IMR-90 (cell line): ENCODE results near the gene AGFG1. TPM values are rescaled to one million over a fixed set of nuclear protein-coding genes. Genes with fewer than 3 reads are reported as not detected.

Experiments
- ATAC-seq: fragments of 200-7000 bp; cut with Tn5 transposase; 2 replicates; pipeline ENCODE4 v1.9.1; 2020; ENCODE audit warnings: low read depth, mild to moderate bottlenecking, moderate library complexity
- BruUV-seq: library from RNA; stranded (reverse); fragments of 400-500 nt; replicated peaks from 2 replicates; lab custom pipeline; 2021; lab: Mats Ljungman, UMichigan
- CTCF ChIA-PET: fragments of 300-600 bp; formaldehyde crosslinking; extraction: SDS; loops from one replicate; lab custom pipeline; 2021; ENCODE audit warnings: antibody characterized with exemption; lab: Yijun Ruan, JAX
- POLR2A ChIA-PET: fragments of 300-600 bp; sonication (Branson Sonifier 250); formaldehyde crosslinking; loops from one replicate; lab custom pipeline; 2022; ENCODE audit warnings: antibody characterized with exemption; ENCODE audit not compliant: unreplicated experiment; lab: Charles Lee
- DNase-seq: peaks from one replicate; pipeline ENCODE4 v3.0.0; 2013
- H2AFZ ChIP-seq: replicated peaks from 2 replicates; pipeline ENCODE3; 2013; ENCODE audit warnings: low read length, mild to moderate bottlenecking; ENCODE audit not compliant: poor library complexity
- H2AK5ac ChIP-seq: 2 replicates; pipeline ENCODE4 v1.6.1; 2013; ENCODE audit warnings: low read depth, low read length, inconsistent platforms
- H2AK9ac ChIP-seq: replicated peaks from 2 replicates; pipeline ENCODE3; 2013; ENCODE audit warnings: mild to moderate bottlenecking, low read depth, low read length, moderate library complexity; ENCODE audit not compliant: poor library complexity
- H2BK120ac ChIP-seq: 2 replicates; pipeline ENCODE4 v1.6.1; 2013; ENCODE audit warnings: low read depth, low read length, inconsistent platforms
- H2BK15ac ChIP-seq: 3 replicates; pipeline ENCODE4 v1.6.1; 2013; ENCODE audit warnings: low read depth, low read length, inconsistent platforms
- H2BK20ac ChIP-seq: 2 replicates; pipeline ENCODE4 v1.6.1; 2013; ENCODE audit warnings: low read depth, mild to moderate bottlenecking, inconsistent platforms, low read length, moderate library complexity
- H2BK5ac ChIP-seq: 2 replicates; pipeline ENCODE4 v1.6.1; 2013; ENCODE audit warnings: mild to moderate bottlenecking, low read depth, low read length, inconsistent platforms; ENCODE audit not compliant: poor library complexity, severe bottlenecking
- H3K14ac ChIP-seq: replicated peaks from 2 replicates; pipeline ENCODE4 v1.6.1; 2013; ENCODE audit warnings: low read depth, low read length, inconsistent platforms
- H3K18ac ChIP-seq: 2 replicates; pipeline ENCODE4 v1.6.1; 2013; ENCODE audit warnings: low read depth, low read length, control low read depth
- H3K23ac ChIP-seq: 2 replicates; pipeline ENCODE4 v1.6.1; 2013; ENCODE audit warnings: low read depth, low read length, inconsistent platforms
- H3K27ac ChIP-seq: 2 replicates; pipeline ENCODE4 v1.5.1; 2013; ENCODE audit warnings: mild to moderate bottlenecking, control low read depth, low read length; ENCODE audit not compliant: insufficient read depth
- H3K27me3 ChIP-seq: 2 replicates; pipeline ENCODE4 v1.6.1; 2013; ENCODE audit warnings: low read length; ENCODE audit not compliant: control insufficient read depth, insufficient read depth
- H3K36me3 ChIP-seq: 2 replicates; pipeline ENCODE4 v1.6.1; 2013; ENCODE audit warnings: low read length, mixed read lengths; ENCODE audit not compliant: control insufficient read depth, insufficient read depth
- H3K4ac ChIP-seq: 2 replicates; pipeline ENCODE4 v1.6.1; 2013; ENCODE audit warnings: low read depth, low read length, inconsistent platforms
- H3K4me1 ChIP-seq: 2 replicates; pipeline ENCODE4 v1.6.1; 2013; ENCODE audit warnings: low read length, mixed read lengths; ENCODE audit not compliant: control insufficient read depth, insufficient read depth
- H3K4me2 ChIP-seq: 2 replicates; pipeline ENCODE4 v1.6.1; 2013; ENCODE audit warnings: low read depth, mild to moderate bottlenecking, control low read depth, low read length, moderate library complexity
- H3K4me3 ChIP-seq: 2 replicates; pipeline ENCODE4 v1.5.1; 2013; ENCODE audit warnings: low read depth, mild to moderate bottlenecking, control low read depth, low read length, moderate library complexity; ENCODE audit not compliant: insufficient read depth
- H3K56ac ChIP-seq: 2 replicates; pipeline ENCODE4 v1.6.1; 2013; ENCODE audit warnings: low read length, inconsistent platforms; ENCODE audit not compliant: insufficient read depth; ENCODE audit errors: extremely low read depth
- H3K79me1 ChIP-seq, 2 experiments: 2 replicates each; pipeline ENCODE4 v1.6.1; 2013; ENCODE audit warnings: low read length in 2 of 2, inconsistent platforms in 1 of 2, low read depth in 1 of 2
- H3K9ac ChIP-seq: 2 replicates; pipeline ENCODE4 v1.6.1; 2013; ENCODE audit warnings: low read depth, low read length, control low read depth
- H3K9me1 ChIP-seq: 2 replicates; pipeline ENCODE4 v1.6.1; 2013; ENCODE audit warnings: low read length, inconsistent platforms; ENCODE audit not compliant: insufficient read depth
- H3K9me3 ChIP-seq: 2 replicates; pipeline ENCODE4 v1.6.1; 2013; ENCODE audit warnings: low read length; ENCODE audit not compliant: control insufficient read depth, insufficient read depth
- H4K20me1 ChIP-seq: 2 replicates; pipeline ENCODE4 v1.6.1; 2013; ENCODE audit warnings: low read length, inconsistent platforms; ENCODE audit not compliant: insufficient read depth
- H4K5ac ChIP-seq: 2 replicates; pipeline ENCODE4 v1.6.1; 2013; ENCODE audit warnings: mild to moderate bottlenecking, low read depth, low read length, control low read depth
- H4K8ac ChIP-seq, 2 experiments: 2 replicates each; pipeline ENCODE4 v1.6.1; 2013; ENCODE audit warnings: low read depth in 2 of 2, low read length in 2 of 2, control low read depth in 1 of 2, inconsistent platforms in 1 of 2
- H4K91ac ChIP-seq: 2 replicates; pipeline ENCODE4 v1.6.1; 2013; ENCODE audit warnings: low read depth, low read length, inconsistent platforms; ENCODE audit not compliant: insufficient read depth
- BHLHE40 ChIP-seq: fragments of 150-350 bp; IDR thresholded peaks from 2 replicates; pipeline ENCODE4 v1.6.1; 2016; ENCODE audit warnings: mild to moderate bottlenecking, low read depth, low read length
- CEBPB ChIP-seq: IDR thresholded peaks from 2 replicates; pipeline ENCODE4 v1.6.1; 2012; ENCODE audit warnings: low read depth, low read length, improper control_type of control experiment
- CHD1 ChIP-seq: IDR thresholded peaks from 2 replicates; pipeline ENCODE4 v1.6.1; 2012; ENCODE audit warnings: low read depth, low read length, improper control_type of control experiment
- FOS ChIP-seq: fragments of 150-350 bp; IDR thresholded peaks from 2 replicates; pipeline ENCODE4 v1.6.1; 2016; ENCODE audit warnings: low read depth, low read length
- MAFK ChIP-seq: IDR thresholded peaks from 2 replicates; pipeline ENCODE4 v1.6.1; 2012; ENCODE audit warnings: low read depth, low read length, improper control_type of control experiment
- MAZ ChIP-seq: IDR thresholded peaks from 2 replicates; pipeline ENCODE4 v1.6.1; 2012; ENCODE audit warnings: low read depth, mild to moderate bottlenecking, low read length, improper control_type of control experiment, moderate library complexity, borderline replicate concordance
- MXI1 ChIP-seq: IDR thresholded peaks from 2 replicates; pipeline ENCODE4 v1.6.1; 2012; ENCODE audit warnings: low read depth, mild to moderate bottlenecking, low read length, moderate library complexity, borderline replicate concordance
- NFE2L2 ChIP-seq: fragments of 150-350 bp; IDR thresholded peaks from 2 replicates; pipeline ENCODE4 v1.6.1; 2016; ENCODE audit warnings: low read depth, mild to moderate bottlenecking, low read length
- POLR2A ChIP-seq: IDR thresholded peaks from 2 replicates; pipeline ENCODE4 v1.6.1; 2012; ENCODE audit warnings: mild to moderate bottlenecking, low read depth, low read length
- RAD21 ChIP-seq: IDR thresholded peaks from 2 replicates; pipeline ENCODE4 v1.6.1; 2012; ENCODE audit warnings: low read length, improper control_type of control experiment
- RCOR1 ChIP-seq: IDR thresholded peaks from 2 replicates; pipeline ENCODE4 v1.6.1; 2012; ENCODE audit warnings: mild to moderate bottlenecking, low read length, improper control_type of control experiment; ENCODE audit not compliant: insufficient replicate concordance
- RFX5 ChIP-seq: IDR thresholded peaks from 2 replicates; pipeline ENCODE4 v1.8.0; 2012; ENCODE audit warnings: low read depth, mild to moderate bottlenecking, low read length, moderate library complexity
- SMC3 ChIP-seq: fragments of 150-350 bp; IDR thresholded peaks from 2 replicates; pipeline ENCODE4 v1.6.1; 2016; ENCODE audit warnings: low read depth, mild to moderate bottlenecking, antibody characterized with exemption, low read length, moderate library complexity
- WGBS, 2 experiments: methylation state at CpG; one replicate each; pipeline versions ENCODE4 v1.1.5 to v1.1.7; 2013; ENCODE audit warnings: missing lambda C conversion rate in 2 of 2; ENCODE audit not compliant: insufficient read length in 1 of 2; ENCODE audit errors: extremely low coverage in 2 of 2; 5-methylcytosine and 5-hydroxymethylcytosine counted together
- dilution Hi-C: fragments of 300-500 bp; cut with HindIII; formaldehyde crosslinking; loops from one replicate; pipeline ENCODE4 v1.14.3; 2018; ENCODE audit warnings: low sequenced_read_pairs; ENCODE audit not compliant: unreplicated experiment
- in situ Hi-C: fragments of 300-500 bp; cut with MboI; formaldehyde crosslinking; loops from 3 replicates; pipeline ENCODE4 v1.14.3; 2019; ENCODE audit warnings: low sequenced_read_pairs, inconsistent platforms, mixed read lengths
- intact Hi-C: fragments of 100-400 bp; cut with micrococcal nuclease; formaldehyde crosslinking; loops from 2 replicates; pipeline ENCODE4 v1.10.0; 2022
- polyA plus RNA-seq, 3 experiments: library from polyadenylated mRNA; depleted of rRNA; stranded (reverse); fragments of >200 nt; gene quantifications; 2 replicates each; pipeline ENCODE4 v1.2.3, GENCODE V29; 2012; ENCODE audit warnings: low replicate concordance in 1 of 3
- total RNA-seq: library from RNA; depleted of rRNA; stranded (reverse); fragments of >200 nt; gene quantifications from 2 replicates; pipeline ENCODE4 v1.2.3, GENCODE V29; 2012
- TF ChIP-seq, protein P1 (sequence below): fragments of 150-350 bp; IDR thresholded peaks from 2 replicates; pipeline ENCODE4 v1.6.1; 2016; ENCODE audit warnings: low read depth, mild to moderate bottlenecking, low read length, moderate library complexity, borderline replicate concordance
- TF ChIP-seq, protein P2 (sequence below): fragments of 150-350 bp; IDR thresholded peaks from 2 replicates; pipeline ENCODE4 v1.6.1; 2017; ENCODE audit warnings: mild to moderate bottlenecking, antibody characterized with exemption, low read length, low read depth
- TF ChIP-seq, protein P3 (sequence below): conservative IDR thresholded peaks from 2 replicates; pipeline ENCODE4 v1.5.1; 2012; ENCODE audit warnings: mild to moderate bottlenecking, low read depth, low read length, improper control_type of control experiment

Gene AGFG1
- total and polyA plus RNA-seq, 2 of the 4 experiments (the other 2 are of a cell fraction) = 58.4 to 126 TPM

DNA sequence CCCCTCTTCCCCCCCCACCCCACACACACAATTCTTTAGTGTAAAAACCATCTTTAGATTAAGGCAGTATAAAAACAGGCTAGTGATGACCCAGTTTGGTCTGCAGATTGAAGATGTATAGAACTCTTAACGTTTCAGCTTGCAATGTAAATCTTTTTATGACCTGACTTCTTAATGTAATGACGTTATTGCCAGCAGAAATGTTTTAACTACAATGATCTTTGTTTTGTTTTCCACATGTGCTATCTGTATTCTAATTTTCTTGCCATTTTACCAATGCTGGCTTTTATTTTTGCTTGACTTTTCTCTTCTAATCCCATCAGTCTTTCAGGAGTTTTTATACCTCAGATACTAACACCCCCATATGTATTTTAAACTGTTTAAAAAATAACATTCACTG, 25.2 kb downstream of the AGFG1 start:
- Histone ChIP-seq H2AK5ac (no peak overlapping the region), H3K27me3 (no peaks in the 10 kb centered on the region), H3K18ac (no peak overlapping the region), H4K8ac (no peak overlapping the region), H4K20me1 (peaks cover 59% of the 10 kb centered on the region), H3K9me1 (peaks cover 14% of the 10 kb centered on the region; the same call in 1 of the 2 replicates), H4K91ac (no peak overlapping the region), H3K79me1 (peaks cover 20 to 40% of the 10 kb centered on the region in 2 experiments), H2BK5ac (no peak overlapping the region), H3K56ac (no peak overlapping the region), H3K9ac (no peak overlapping the region), H2AFZ (no peak overlapping the region), H2BK120ac (no peak overlapping the region), H4K5ac (no peak overlapping the region), H3K4me2 (no peak overlapping the region), H3K27ac (no peak overlapping the region), H3K23ac (no peak overlapping the region), H3K9me3 (no peaks in the 10 kb centered on the region), H3K4ac (no peak overlapping the region), H2BK20ac (no peak overlapping the region), H3K36me3 (peaks cover 7% of the 10 kb centered on the region), H3K14ac (no peak overlapping the region), H2BK15ac (no peak overlapping the region), H3K4me1 (no peaks in the 10 kb centered on the region), H3K4me3 (no peak overlapping the region), H2AK9ac (no peak overlapping the region)
- DNase-seq = no peak
- WGBS, 2 experiments = no CpG with 5 or more reads among the region's 2 CpGs
- intact Hi-C loops (no loop called here), in situ Hi-C loops (no loop called here), dilution Hi-C loops (no loop called here)
- no peak for ATAC-seq
- POLR2A ChIA-PET = no interaction called here
- BruUV-seq = no TSS peak
- no peak for TF ChIP-seq CHD1
- TF ChIP-seq POLR2A = no peak
- TF ChIP-seq BHLHE40 = no peak
- TF ChIP-seq RCOR1 = no peak
- no peak for TF ChIP-seq CEBPB
- no peak for TF ChIP-seq MAZ
- no peak for TF ChIP-seq RAD21
- TF ChIP-seq NFE2L2 = no peak
- no peak for TF ChIP-seq SMC3
- TF ChIP-seq, protein P1, sequence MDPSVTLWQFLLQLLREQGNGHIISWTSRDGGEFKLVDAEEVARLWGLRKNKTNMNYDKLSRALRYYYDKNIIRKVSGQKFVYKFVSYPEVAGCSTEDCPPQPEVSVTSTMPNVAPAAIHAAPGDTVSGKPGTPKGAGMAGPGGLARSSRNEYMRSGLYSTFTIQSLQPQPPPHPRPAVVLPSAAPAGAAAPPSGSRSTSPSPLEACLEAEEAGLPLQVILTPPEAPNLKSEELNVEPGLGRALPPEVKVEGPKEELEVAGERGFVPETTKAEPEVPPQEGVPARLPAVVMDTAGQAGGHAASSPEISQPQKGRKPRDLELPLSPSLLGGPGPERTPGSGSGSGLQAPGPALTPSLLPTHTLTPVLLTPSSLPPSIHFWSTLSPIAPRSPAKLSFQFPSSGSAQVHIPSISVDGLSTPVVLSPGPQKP = no peak
- TF ChIP-seq MAFK = no peak
- no peak for TF ChIP-seq RFX5
- TF ChIP-seq, protein P2, sequence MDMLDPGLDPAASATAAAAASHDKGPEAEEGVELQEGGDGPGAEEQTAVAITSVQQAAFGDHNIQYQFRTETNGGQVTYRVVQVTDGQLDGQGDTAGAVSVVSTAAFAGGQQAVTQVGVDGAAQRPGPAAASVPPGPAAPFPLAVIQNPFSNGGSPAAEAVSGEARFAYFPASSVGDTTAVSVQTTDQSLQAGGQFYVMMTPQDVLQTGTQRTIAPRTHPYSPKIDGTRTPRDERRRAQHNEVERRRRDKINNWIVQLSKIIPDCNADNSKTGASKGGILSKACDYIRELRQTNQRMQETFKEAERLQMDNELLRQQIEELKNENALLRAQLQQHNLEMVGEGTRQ = no peak
- no peak for TF ChIP-seq FOS
- TF ChIP-seq, protein P3, sequence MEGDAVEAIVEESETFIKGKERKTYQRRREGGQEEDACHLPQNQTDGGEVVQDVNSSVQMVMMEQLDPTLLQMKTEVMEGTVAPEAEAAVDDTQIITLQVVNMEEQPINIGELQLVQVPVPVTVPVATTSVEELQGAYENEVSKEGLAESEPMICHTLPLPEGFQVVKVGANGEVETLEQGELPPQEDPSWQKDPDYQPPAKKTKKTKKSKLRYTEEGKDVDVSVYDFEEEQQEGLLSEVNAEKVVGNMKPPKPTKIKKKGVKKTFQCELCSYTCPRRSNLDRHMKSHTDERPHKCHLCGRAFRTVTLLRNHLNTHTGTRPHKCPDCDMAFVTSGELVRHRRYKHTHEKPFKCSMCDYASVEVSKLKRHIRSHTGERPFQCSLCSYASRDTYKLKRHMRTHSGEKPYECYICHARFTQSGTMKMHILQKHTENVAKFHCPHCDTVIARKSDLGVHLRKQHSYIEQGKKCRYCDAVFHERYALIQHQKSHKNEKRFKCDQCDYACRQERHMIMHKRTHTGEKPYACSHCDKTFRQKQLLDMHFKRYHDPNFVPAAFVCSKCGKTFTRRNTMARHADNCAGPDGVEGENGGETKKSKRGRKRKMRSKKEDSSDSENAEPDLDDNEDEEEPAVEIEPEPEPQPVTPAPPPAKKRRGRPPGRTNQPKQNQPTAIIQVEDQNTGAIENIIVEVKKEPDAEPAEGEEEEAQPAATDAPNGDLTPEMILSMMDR = no peak
- TF ChIP-seq MXI1 = no peak
- CTCF ChIA-PET = no interaction called here
